ENCODE measurements around the gene S100A1.

DNA sequence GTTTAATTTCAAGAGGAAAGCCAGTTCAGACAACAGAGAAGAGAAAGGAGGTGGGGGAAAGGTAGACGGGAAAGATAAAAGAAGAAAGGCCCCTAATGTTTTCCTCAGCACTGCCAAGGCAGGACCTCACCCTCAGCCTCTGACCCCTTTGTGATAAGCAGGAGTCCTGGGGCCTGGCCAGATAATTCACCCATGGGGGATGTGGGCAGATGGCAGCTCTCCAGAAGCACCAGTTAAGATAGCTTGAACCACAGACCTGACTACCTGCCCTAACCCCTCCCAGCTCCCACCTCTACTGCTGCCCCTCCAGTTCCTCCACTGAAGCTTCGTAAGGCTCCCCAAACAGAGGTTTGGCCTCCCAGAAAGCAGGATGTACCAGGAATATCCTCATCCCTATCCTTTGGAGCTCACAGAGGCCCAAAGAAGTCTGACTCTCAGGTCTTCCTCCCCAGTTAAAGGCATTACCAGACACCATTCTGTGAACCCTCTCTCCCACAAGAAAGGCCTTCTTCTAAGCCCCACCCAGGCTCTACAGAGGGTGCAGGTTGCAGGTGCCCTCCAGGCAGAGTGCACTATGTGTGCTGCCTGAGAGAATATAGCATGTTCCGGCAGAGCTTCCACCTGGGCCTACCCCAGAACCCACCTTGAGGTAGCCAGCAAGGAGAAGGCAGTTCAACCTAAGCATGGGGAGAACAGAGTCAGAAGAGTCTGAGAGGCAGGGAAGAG is 21.1 kb downstream of the S100A1 start:
- TF ChIP-seq CTCF (conservative IDR thresholded peaks at IDR 0.05): no peak
- no peak for TF ChIP-seq ZFX (IDR thresholded peaks at IDR 0.05)
